ENCODE measurements around the gene GPR153. TPM values are rescaled to one million over a fixed set of nuclear protein-coding genes. Genes with fewer than 3 reads are reported as not detected.

GPR153 gene
- total RNA-seq, 1 donor, result 4.0 TPM

GRCh38 chr1:6274102-6274501, 13.2 kb upstream of the GPR153 start:
- no peak overlapping the region for H3K4me3 ChIP-seq (ENCODE audit: insufficient read depth, low read length)
- DNase-seq (ENCODE audit: insufficient read length, low spot score, missing footprints), result no peak
- H3K36me3 ChIP-seq (ENCODE audit: insufficient read depth, low read length), result no peaks in the 10 kb centered on the region
- H2AFZ ChIP-seq (ENCODE audit: low read length), result no peak overlapping the region
- H3K79me2 ChIP-seq (ENCODE audit: insufficient read depth, low read length), result no peaks in the 10 kb centered on the region
- no peaks in the 10 kb centered on the region for H3K9me3 ChIP-seq (ENCODE audit: low read depth, low read length)
- H3K4me1 ChIP-seq (ENCODE audit: insufficient read depth, low read length), result peaks cover 19% of the 10 kb centered on the region
- H3K4me2 ChIP-seq (ENCODE audit: insufficient read depth, low read length), result no peak overlapping the region
- no peak for TF ChIP-seq CTCF (IDR thresholded peaks at IDR 0.05; ENCODE audit: extremely low read depth, low read depth, low read length)
- H3K27me3 ChIP-seq (ENCODE audit: insufficient read depth, low read length), result no peaks in the 10 kb centered on the region
- H3K27ac ChIP-seq (ENCODE audit: low read depth, low read length), result no peak overlapping the region
- peaks cover 6% of the 10 kb centered on the region for H4K20me1 ChIP-seq (ENCODE audit: insufficient read depth, low read length)

- no peaks in the 10 kb centered on the region for H3K27me3 ChIP-seq (ENCODE audit: insufficient read depth, low read length)
- H2AFZ ChIP-seq (ENCODE audit: low read length), result no peak overlapping the region
- peaks cover 6% of the 10 kb centered on the region for H4K20me1 ChIP-seq (ENCODE audit: insufficient read depth, low read length)
- no peak overlapping the region for H3K4me3 ChIP-seq (ENCODE audit: insufficient read depth, low read length)
- H3K4me1 ChIP-seq (ENCODE audit: insufficient read depth, low read length), result peaks cover 19% of the 10 kb centered on the region
- H3K27ac ChIP-seq (ENCODE audit: low read depth, low read length), result peak overlapping the region; percentile 61
- no peak for TF ChIP-seq CTCF (IDR thresholded peaks at IDR 0.05; ENCODE audit: extremely low read depth, low read depth, low read length)
- H3K9me3 ChIP-seq (ENCODE audit: low read depth, low read length), result no peaks in the 10 kb centered on the region
- H3K4me2 ChIP-seq (ENCODE audit: insufficient read depth, low read length), result no peak overlapping the region
- peak; percentile 97 for DNase-seq (ENCODE audit: insufficient read length, low spot score, missing footprints)
- H3K36me3 ChIP-seq (ENCODE audit: insufficient read depth, low read length), result no peaks in the 10 kb centered on the region
- no peaks in the 10 kb centered on the region for H3K79me2 ChIP-seq (ENCODE audit: insufficient read depth, low read length)
Observed at GRCh38 chr1:6273380-6273891, 12.5 kb upstream of the GPR153 start.

GRCh38 chr1:6272868-6273267, 12.0 kb upstream of the GPR153 start:
- Histone ChIP-seq H3K79me2 (ENCODE audit: insufficient read depth, low read length) (no peaks in the 10 kb centered on the region), H3K36me3 (ENCODE audit: insufficient read depth, low read length) (no peaks in the 10 kb centered on the region), H3K27ac (ENCODE audit: low read depth, low read length) (peak overlapping the region; percentile 61), H3K9me3 (ENCODE audit: low read depth, low read length) (no peaks in the 10 kb centered on the region), H3K4me1 (ENCODE audit: insufficient read depth, low read length) (peaks cover 19% of the 10 kb centered on the region), H3K4me2 (ENCODE audit: insufficient read depth, low read length) (no peak overlapping the region), H4K20me1 (ENCODE audit: insufficient read depth, low read length) (peaks cover 6% of the 10 kb centered on the region), H3K27me3 (ENCODE audit: insufficient read depth, low read length) (no peaks in the 10 kb centered on the region), H2AFZ (ENCODE audit: low read length) (no peak overlapping the region), H3K4me3 (ENCODE audit: insufficient read depth, low read length) (no peak overlapping the region)
- TF ChIP-seq CTCF (IDR thresholded peaks at IDR 0.05; ENCODE audit: extremely low read depth, low read depth, low read length), result peak; percentile 17
- no peak for DNase-seq (ENCODE audit: insufficient read length, low spot score, missing footprints)

- Histone ChIP-seq H3K4me2 (ENCODE audit: insufficient read depth, low read length) (no peak overlapping the region), H3K4me1 (ENCODE audit: insufficient read depth, low read length) (peaks cover 19% of the 10 kb centered on the region), H3K36me3 (ENCODE audit: insufficient read depth, low read length) (no peaks in the 10 kb centered on the region), H3K9me3 (ENCODE audit: low read depth, low read length) (no peaks in the 10 kb centered on the region), H3K27me3 (ENCODE audit: insufficient read depth, low read length) (no peaks in the 10 kb centered on the region), H3K27ac (ENCODE audit: low read depth, low read length) (no peak overlapping the region), H3K79me2 (ENCODE audit: insufficient read depth, low read length) (no peaks in the 10 kb centered on the region), H4K20me1 (ENCODE audit: insufficient read depth, low read length) (peaks cover 6% of the 10 kb centered on the region), H2AFZ (ENCODE audit: low read length) (no peak overlapping the region), H3K4me3 (ENCODE audit: insufficient read depth, low read length) (no peak overlapping the region)
- no peak for TF ChIP-seq CTCF (IDR thresholded peaks at IDR 0.05; ENCODE audit: extremely low read depth, low read depth, low read length)
- no peak for DNase-seq (ENCODE audit: insufficient read length, low spot score, missing footprints)
Observed at GRCh38 chr1:6272452-6272851, 11.6 kb upstream of the GPR153 start.

Data from osteoblast (primary cell).